A549 (cell line): ENCODE results near the gene ATOSB.

ENCODE experiments used
- CBX2 ChIP-seq: fragments of 200-600 bp; sonication (generic); IDR thresholded peaks from 2 replicates; pipeline ENCODE4 v1.6.1; 2016; ENCODE audit warnings: low read depth, mild to moderate bottlenecking, borderline replicate concordance
- CHD4 ChIP-seq: fragments of 200-600 bp; sonication (generic); IDR thresholded peaks from 2 replicates; pipeline ENCODE4 v1.6.1; 2016; ENCODE audit warnings: antibody characterized with exemption, mild to moderate bottlenecking, borderline replicate concordance
- CTCF ChIP-seq: fragments of >200 bp; sonication (Bioruptor Twin); formaldehyde crosslinking; IDR thresholded peaks from 3 replicates; pipeline ENCODE4 v1.5.1; 2016
- E2F6 ChIP-seq: IDR thresholded peaks from 2 replicates; pipeline ENCODE4 v1.6.1; 2012; ENCODE audit warnings: low read depth, borderline replicate concordance
- ESRRA ChIP-seq: fragments of 150-350 bp; IDR thresholded peaks from 2 replicates; pipeline ENCODE4 v1.6.1; 2014; ENCODE audit warnings: mild to moderate bottlenecking, low read length, borderline replicate concordance
- HEYL ChIP-seq: fragments of 250-450 bp; sonication (Bioruptor Pico); IDR thresholded peaks from 2 replicates; pipeline ENCODE4 v1.8.0; 2021; ENCODE audit warnings: mild to moderate bottlenecking, moderate library complexity
- JUNB ChIP-seq: fragments of >200 bp; sonication (Bioruptor Twin); formaldehyde crosslinking; IDR thresholded peaks from 2 replicates; pipeline ENCODE4 v1.6.1; 2016
- MAX ChIP-seq: IDR thresholded peaks from 2 replicates; pipeline ENCODE4 v1.6.1; 2012
- MYC ChIP-seq: IDR thresholded peaks from 2 replicates; pipeline ENCODE4 v1.6.1; 2012; ENCODE audit warnings: mild to moderate bottlenecking, inconsistent platforms, low read length, improper control_type of control experiment, borderline replicate concordance
- POLR2AphosphoS2 ChIP-seq: conservative IDR thresholded peaks from 2 replicates; pipeline ENCODE4 v1.6.1; 2012; ENCODE audit warnings: low read length, improper control_type of control experiment, inconsistent platforms
- RFX5 ChIP-seq: fragments of 450-650 bp; IDR thresholded peaks from 2 replicates; pipeline ENCODE4 v1.7.1; 2014; ENCODE audit warnings: antibody characterized with exemption, mild to moderate bottlenecking, moderate library complexity
- ZNF302 ChIP-seq: fragments of 250-450 bp; sonication (Bioruptor Pico); IDR thresholded peaks from 2 replicates; pipeline ENCODE4 v1.9.0; 2021; ENCODE audit warnings: inconsistent platforms, mild to moderate bottlenecking, moderate library complexity

DNA sequence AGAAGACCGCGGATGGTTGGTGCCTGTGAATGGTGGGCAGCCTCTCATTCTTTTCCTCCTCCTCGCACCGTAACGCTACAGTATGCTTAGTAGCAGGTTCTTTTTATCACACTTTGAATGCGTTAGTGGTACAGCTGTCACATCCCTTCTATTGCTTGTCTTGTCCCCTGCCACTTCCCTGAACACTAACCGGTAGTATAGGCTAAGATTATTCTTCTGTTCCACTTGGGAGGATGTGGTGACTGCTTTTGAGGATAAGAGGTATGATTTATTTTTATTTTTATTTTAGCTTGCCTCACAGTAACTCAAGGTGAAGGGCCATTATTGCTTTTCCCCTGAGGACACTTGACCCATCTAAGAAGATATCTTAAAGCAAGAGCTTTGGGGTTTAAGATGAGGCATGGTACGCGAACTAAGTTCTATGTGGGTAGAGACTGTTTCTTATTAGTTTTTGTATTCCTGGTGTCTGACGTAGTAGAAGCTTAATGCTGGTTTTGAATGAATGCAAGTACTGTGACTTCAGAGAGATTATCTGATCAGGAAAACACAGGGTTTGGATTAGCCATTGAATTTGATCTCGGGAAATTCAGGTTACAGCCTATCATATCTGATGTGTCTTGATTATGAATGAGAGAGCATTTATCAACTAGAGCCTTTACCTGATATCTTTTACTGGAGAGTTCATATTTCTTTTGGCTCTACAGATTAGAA lies 47.1 kb upstream of the ATOSB start:
- TF ChIP-seq CTCF (no peak), CHD4 (no peak), ESRRA (no peak), ZNF302 (no peak), JUNB (no peak), MYC (no peak), CBX2 (no peak), POLR2AphosphoS2 (no peak), HEYL (CRISPR knock-in tag) (no peak), MAX (no peak), RFX5 (no peak), E2F6 (no peak)
